RPMI7951 (cell line): ENCODE data around the gene DHX58. TPM values are rescaled to one million over a fixed set of nuclear protein-coding genes. Genes with fewer than 3 reads are reported as not detected.

ENCODE experiments used
- DNase-seq: peaks from one replicate; pipeline ENCODE4 v3.0.0-alpha.2; 2012; ENCODE audit warnings: low read depth
- total RNA-seq: library from RNA; depleted of rRNA; stranded (reverse); fragments of >200 nt; shearing (Covaris generic); gene quantifications from 2 replicates; pipeline ENCODE4 v1.2.3, GENCODE V29; 2014

DHX58 gene
- total RNA-seq, 1 experiment from 2014 or later, result 4.2 TPM

GRCh38 chr17:42129109-42129837 lies 16.8 kb upstream of the DHX58 start:
- DNase-seq, result no peak

GRCh38 chr17:42127414-42127813 lies 14.9 kb upstream of the DHX58 start:
- DNase-seq, result no peak

- no peak for DNase-seq
These were observed 14.3 kb upstream of the DHX58 start for GRCh38 chr17:42126836-42127235.

- no peak for DNase-seq
These were observed 13.1 kb upstream of the DHX58 start for GRCh38 chr17:42125565-42125964.

- no peak for DNase-seq
These were observed 11.7 kb upstream of the DHX58 start for GRCh38 chr17:42124256-42124655.

- DNase-seq, result no peak
These were observed 10.1 kb upstream of the DHX58 start, which contains the start of gene HSPB9 for GRCh38 chr17:42122371-42123303. HSPB9 (plus strand) TSS chr17:42122804; CDS start chr17:42122851, 47 bp downstream.

GRCh38 chr17:42120770-42121769 lies 8.6 kb upstream of the DHX58 start, which contains the start of gene KAT2A:
KAT2A (minus strand) TSS chr17:42121367; CDS start chr17:42121304, 63 bp downstream.
- DNase-seq, result peak; percentile 79

GRCh38 chr17:42120161-42120769 lies 7.8 kb upstream of the DHX58 start:
- no peak for DNase-seq

- no peak for DNase-seq
These were observed 6.8 kb upstream of the DHX58 start for GRCh38 chr17:42119301-42119700.

- DNase-seq, result no peak
These were observed 6.0 kb upstream of the DHX58 start for GRCh38 chr17:42118545-42118944.

GRCh38 chr17:42118126-42118510 lies 5.6 kb upstream of the DHX58 start:
- no peak for DNase-seq

GRCh38 chr17:42117397-42118125 lies 5.0 kb upstream of the DHX58 start:
- no peak for DNase-seq

- DNase-seq, result peak; percentile 70
These were observed 4.3 kb upstream of the DHX58 start for GRCh38 chr17:42116705-42117396.

GRCh38 chr17:42114118-42114517 lies 1.6 kb upstream of the DHX58 start:
- no peak for DNase-seq

- DNase-seq, result no peak
These were observed 967 bp upstream of the DHX58 start for GRCh38 chr17:42113293-42114069.

GRCh38 chr17:42111871-42112551 lies 503 bp downstream of the DHX58 start:
- peak; percentile 55 for DNase-seq

GRCh38 chr17:42111265-42111636 lies 1.3 kb downstream of the DHX58 start:
- no peak for DNase-seq
